ENCODE measurements around the gene XPR1.
A peak's percentile ranks its signal among the peaks of the same experiment; 100 is the strongest.

The XPR1 gene

DNA sequence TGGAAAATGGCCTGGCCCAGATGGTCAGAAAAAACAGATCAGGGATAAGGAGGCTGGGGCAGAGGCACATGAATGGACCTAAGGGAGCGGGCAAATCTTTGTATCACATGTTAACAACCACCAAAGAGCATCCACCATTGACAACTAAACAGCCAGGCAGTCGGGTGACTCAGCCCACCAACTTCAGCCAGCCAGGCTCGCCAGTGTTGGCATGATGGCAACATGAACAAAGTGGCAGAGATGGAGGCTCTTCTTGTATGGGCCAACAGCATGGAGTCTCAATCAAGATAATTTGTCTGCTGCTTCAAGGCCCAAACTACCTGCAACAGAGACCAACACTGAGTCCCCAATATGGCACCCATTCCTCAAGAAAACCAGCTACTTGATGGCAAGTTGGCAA is 264.3 kb downstream of the XPR1 start:
- DNase-seq, result no peak

- DNase-seq, result no peak
Observed at GRCh38 chr1:180898441-180899219, 266.8 kb downstream of the XPR1 start.

GRCh38 chr1:180899262-180899661 is 267.4 kb downstream of the XPR1 start:
- DNase-seq, result no peak

GRCh38 chr1:180901076-180901990 is 269.5 kb downstream of the XPR1 start:
- DNase-seq, result no peak

GRCh38 chr1:180902541-180902940 is 270.7 kb downstream of the XPR1 start:
- DNase-seq, result no peak

DNA sequence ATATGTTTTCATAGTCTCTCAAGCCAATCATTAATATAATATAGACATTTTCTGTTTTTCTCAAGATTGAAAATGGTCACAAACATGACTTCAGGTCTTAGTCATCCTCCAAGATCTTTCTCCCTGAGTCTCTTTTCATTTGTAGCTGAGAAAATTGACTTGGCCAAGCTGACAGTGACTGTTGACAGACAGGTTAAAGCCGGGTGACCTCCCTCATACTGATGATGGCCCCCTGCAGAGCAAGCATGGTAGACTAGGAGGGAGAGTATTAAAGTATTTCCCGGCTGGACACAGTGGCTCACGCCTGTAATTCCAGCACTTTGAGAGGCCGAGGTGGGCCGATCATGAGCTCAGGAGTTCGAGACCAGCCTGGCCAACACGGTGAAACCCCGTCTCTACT is 274.1 kb downstream of the XPR1 start:
- DNase-seq, result no peak

GRCh38 chr1:180906511-180906910 is 274.7 kb downstream of the XPR1 start:
- no peak for DNase-seq

GRCh38 chr1:180907313-180908055 is 275.7 kb downstream of the XPR1 start:
- no peak for DNase-seq

GRCh38 chr1:180908074-180908765 is 276.4 kb downstream of the XPR1 start:
- no peak for DNase-seq

- no peak for DNase-seq
Observed at GRCh38 chr1:180909005-180909414, 277.2 kb downstream of the XPR1 start.

DNA sequence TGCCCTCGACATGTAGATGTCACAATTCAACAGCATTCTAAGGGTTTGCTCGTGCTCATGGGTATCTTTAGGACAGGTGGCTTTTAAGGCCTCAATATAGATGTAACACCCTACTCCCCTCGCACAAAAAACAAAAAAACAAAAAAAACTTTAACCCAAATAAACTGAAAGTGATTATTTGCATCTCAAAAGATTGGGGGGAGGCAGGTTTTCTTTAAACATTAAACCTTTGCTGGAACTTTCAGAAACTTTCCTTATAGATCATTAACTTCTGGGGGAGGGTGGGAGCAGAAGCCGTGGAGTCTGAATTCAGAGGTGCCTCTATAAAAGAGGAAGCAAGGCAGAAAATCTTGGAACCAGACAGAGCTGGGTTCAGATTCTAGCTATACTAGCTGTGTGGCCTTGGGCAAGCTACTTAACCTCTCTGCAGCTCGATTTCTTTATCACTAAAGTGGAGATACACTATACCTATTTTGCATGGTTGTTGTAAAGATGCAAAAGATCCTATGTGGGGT is 277.7 kb downstream of the XPR1 start:
- no peak for DNase-seq

DNA sequence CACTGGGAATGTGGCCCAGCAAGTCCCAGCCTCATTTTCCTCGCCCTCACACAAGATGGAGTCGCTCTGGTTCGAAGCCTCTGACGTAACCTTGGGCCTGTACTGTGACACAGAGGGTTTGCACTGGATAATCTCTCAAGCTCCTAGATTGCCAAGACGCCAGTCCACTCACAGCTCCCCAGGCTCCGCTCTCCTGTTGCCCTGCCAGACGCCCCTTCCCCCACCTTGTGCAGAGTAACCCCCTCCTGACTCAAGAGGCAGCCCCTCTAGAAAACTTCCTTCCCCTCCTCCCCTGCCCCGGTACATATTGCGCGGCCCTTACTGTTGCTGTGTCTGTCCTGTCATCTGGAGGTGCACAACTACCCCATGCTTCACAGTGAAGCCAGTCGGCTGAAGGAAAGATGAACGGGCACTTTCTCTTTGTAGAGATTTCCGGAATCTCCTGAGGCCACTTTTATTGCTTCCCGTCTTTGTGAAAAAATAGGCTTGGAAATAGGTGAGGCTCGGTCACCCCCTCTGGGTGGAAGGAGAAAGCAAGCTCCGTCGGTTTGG is 279.9 kb downstream of the XPR1 start:
- DNase-seq, result no peak

DNA sequence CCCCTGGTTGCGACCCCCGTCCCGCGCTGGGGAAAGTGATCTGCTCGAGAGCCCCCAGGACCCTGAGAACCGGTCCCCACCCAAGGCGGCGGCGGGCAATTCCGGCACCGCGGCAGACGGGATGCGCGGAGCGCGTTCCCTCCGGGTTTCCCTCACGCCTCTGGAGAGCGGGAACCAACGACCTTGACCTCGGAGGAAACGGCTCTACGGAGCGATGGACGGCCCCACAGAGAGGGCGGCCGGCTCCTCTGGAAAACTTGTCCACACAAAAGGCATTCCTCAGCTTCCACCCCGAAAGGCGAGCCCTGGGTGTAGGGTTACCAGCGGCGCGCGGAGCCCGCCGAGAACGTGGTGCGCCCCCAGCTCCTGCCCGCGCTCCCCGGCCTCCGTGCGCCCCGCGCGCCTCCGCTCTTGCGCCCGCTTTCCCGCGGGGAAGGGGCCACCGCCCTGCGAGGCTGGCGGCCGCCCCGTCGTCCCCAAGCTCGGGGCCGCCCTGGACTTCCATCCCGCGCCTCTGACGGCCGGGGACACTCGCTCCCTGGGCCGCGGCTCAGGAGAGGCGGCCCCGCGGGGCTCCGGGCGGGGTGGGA is 280.5 kb downstream of the XPR1 start:
- peak; percentile 23 for DNase-seq

DNA sequence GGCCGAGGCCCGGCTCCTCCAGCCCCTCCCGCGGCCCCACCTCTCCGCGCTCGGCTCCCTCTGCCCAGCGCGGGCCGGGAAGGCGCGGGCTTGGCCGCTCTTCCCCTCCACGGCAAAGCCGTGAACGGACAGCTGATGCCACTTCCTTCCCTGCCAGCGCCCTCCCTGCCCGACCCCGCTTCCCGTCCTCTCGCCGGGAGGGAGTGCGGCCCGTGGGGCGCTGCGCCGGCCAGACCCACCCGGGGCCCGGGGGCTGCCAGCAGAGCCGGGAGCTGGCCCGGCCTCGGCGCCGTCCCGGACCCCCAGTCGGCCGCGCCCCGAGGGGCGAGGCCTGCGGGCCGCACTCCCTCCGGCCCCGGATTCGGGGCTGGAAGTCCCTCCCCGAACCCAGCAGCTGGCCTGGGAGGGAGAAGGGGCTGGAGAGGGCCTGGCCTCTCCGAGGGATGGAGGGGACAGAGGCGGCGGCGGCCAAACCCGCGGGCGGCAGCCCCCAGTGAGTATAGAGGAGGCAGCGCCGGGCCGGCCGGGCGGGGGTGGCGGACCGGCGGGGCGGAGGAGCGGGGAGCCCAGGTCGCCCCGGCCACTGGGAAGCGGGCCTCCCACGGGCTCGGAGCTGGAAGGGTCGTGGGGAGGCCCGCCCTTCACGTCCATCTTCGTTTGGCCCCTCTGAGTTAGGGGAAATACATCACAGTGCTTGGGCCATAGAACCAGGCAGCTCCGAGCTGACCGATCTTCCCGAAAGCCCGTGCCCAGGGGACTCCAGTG is 281.2 kb downstream of the XPR1 start, which contains the start of gene KIAA1614:
KIAA1614 (plus strand) TSS at position 97 of the 765 bp plus-strand sequence; CDS start at position 444, 347 bp downstream.
- DNase-seq, result no peak

DNA sequence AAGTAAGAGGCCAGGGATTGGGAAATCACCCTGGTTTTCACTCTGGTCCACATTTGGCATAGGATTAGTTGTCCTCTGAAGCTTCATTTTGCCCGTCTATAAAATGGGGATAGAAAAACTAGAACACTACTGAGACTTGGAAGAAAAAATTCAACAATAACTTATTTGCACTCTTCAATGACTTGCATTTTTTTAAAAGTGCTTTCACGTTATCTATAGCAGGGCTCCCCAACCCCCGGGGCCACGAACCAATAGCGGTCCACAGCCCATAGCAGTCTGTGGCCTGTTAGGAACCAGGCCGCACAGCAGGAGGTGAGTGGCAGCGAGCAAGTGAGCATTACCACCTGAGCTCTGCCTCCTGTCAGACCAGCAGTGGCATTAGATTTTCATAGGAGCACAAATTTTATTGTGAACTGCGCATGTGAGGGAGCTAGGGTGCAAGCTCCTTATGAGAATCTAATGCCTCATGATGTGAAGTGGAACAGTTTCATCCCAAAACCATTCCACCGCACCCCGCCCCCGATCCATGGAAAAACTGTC is 283.7 kb downstream of the XPR1 start:
- no peak for DNase-seq

DNA sequence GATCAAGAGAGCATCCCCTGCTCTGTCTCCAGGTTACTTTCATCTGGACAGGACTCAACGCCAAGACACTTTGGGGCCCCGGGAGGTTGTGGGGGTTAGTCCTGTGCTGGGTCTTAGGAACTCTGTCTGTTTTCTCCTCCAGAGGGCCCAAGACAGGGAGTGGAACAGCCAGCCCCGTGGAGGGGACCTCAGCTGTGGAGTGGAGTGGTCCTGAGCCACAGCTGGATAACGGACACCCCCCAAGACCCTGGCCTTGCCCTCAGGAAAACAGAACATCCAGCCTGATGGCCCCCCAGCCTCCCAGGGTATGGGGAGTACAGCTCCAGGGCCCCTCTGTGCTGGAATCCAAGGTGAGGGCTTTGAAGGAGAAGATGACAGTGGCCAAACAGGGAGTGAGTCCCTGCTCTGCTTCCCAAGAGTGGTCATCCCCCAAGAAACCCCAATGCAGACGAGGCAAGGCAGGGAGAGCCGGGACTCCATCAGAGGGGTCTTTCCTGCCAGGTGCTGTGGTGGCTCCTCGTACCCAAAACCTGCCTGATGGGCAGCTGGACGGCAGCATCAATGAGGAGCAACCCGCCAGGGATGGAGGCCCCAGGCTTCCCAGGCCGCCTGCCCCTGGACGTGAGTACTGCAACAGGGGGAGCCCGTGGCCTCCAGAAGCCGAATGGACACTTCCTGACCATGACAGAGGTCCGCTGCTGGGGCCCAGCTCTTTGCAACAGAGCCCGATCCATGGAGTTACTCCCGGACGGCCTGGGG is 284.4 kb downstream of the XPR1 start:
- no peak for DNase-seq

GRCh38 chr1:180916771-180917170 is 284.9 kb downstream of the XPR1 start:
- no peak for DNase-seq

DNA sequence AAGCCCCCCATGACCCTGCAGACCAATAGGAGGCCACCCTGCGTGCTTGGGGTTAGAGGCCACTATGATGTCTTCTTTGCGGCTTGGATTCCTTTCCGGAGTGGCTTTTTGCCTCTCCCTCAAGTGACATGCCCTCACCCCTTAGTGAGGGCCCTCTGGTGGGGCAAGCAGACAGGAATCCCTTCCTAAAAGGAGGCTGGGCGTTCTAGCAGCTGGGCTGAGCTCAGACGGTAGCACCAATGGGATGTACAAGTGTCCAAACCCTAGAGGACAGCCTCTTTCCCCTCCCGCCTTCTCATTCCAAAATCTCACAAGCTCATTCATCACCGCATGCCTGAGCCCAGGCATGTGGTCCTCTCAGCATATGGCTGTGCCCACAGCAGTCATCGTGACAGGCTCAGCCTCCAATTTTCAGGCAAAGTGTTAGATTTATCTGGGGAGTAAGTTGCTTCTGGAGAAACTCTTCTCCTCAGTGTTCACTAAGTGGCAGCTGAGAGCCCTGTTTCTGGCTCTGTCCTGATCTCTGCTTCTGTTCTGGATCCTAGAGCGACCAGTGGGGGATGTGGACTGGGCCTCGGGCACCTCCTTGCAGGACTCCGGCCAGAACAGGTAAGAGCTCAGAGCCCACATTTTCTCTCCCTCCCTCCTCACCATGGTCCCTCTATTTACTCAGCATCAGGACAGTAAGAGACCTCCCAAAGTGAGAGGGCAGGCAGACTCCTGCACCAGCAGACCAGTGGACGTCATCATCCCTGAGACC is 285.7 kb downstream of the XPR1 start:
- DNase-seq, result no peak

- DNase-seq, result no peak
Observed at GRCh38 chr1:180918519-180918918, 286.7 kb downstream of the XPR1 start.
